ENCODE results near the gene SAFB.

DNA sequence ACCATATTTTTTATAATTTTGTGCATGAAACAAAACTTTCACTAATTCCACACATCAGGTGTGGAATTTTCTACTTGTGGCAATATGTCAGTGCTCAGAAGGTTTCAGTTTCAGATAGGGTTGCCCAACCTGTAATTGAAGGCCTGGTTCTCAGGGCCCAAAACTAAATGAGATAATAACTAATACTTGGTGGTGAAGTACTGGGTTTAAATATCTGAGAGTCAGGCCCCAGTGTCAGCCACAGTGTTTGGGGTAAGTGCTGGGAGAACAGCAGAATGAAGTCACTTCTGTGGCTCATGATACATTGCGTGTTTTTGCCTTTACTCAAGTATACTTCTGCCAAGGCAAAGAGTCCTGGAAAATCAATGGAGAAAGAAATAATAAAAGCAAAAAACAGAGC is 5.6 kb downstream of the SAFB start:
- TF ChIP-seq TCF4 (CRISPR knock-in tag; IDR thresholded peaks at IDR 0.05; ENCODE audit: borderline replicate concordance) (no peak), ZC3H10 (CRISPR knock-in tag; IDR thresholded peaks at IDR 0.05) (no peak), ZNF8 (CRISPR knock-in tag; IDR thresholded peaks at IDR 0.05) (no peak), OSR1 (CRISPR knock-in tag; IDR thresholded peaks at IDR 0.05) (no peak), ZFP3 (CRISPR knock-in tag; IDR thresholded peaks at IDR 0.05) (no peak), TOX (CRISPR knock-in tag; IDR thresholded peaks at IDR 0.05; ENCODE audit: borderline replicate concordance) (no peak), RARB (CRISPR knock-in tag; IDR thresholded peaks at IDR 0.05) (no peak)
- TF ChIP-seq, protein P1, sequence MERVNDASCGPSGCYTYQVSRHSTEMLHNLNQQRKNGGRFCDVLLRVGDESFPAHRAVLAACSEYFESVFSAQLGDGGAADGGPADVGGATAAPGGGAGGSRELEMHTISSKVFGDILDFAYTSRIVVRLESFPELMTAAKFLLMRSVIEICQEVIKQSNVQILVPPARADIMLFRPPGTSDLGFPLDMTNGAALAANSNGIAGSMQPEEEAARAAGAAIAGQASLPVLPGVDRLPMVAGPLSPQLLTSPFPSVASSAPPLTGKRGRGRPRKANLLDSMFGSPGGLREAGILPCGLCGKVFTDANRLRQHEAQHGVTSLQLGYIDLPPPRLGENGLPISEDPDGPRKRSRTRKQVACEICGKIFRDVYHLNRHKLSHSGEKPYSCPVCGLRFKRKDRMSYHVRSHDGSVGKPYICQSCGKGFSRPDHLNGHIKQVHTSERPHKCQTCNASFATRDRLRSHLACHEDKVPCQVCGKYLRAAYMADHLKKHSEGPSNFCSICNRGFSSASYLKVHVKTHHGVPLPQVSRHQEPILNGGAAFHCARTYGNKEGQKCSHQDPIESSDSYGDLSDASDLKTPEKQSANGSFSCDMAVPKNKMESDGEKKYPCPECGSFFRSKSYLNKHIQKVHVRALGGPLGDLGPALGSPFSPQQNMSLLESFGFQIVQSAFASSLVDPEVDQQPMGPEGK (CRISPR knock-in tag; IDR thresholded peaks at IDR 0.05; ENCODE audit: borderline replicate concordance), result no peak
- TF ChIP-seq, protein P2, sequence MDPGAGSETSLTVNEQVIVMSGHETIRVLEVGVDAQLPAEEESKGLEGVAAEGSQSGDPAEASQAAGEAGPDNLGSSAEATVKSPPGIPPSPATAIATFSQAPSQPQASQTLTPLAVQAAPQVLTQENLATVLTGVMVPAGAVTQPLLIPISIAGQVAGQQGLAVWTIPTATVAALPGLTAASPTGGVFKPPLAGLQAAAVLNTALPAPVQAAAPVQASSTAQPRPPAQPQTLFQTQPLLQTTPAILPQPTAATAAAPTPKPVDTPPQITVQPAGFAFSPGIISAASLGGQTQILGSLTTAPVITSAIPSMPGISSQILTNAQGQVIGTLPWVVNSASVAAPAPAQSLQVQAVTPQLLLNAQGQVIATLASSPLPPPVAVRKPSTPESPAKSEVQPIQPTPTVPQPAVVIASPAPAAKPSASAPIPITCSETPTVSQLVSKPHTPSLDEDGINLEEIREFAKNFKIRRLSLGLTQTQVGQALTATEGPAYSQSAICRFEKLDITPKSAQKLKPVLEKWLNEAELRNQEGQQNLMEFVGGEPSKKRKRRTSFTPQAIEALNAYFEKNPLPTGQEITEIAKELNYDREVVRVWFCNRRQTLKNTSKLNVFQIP (CRISPR knock-in tag; IDR thresholded peaks at IDR 0.05; ENCODE audit: borderline replicate concordance, low read depth), result no peak
- TF ChIP-seq, protein P3, sequence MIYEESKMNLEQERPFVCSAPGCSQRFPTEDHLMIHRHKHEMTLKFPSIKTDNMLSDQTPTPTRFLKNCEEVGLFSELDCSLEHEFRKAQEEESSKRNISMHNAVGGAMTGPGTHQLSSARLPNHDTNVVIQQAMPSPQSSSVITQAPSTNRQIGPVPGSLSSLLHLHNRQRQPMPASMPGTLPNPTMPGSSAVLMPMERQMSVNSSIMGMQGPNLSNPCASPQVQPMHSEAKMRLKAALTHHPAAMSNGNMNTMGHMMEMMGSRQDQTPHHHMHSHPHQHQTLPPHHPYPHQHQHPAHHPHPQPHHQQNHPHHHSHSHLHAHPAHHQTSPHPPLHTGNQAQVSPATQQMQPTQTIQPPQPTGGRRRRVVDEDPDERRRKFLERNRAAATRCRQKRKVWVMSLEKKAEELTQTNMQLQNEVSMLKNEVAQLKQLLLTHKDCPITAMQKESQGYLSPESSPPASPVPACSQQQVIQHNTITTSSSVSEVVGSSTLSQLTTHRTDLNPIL (CRISPR knock-in tag; IDR thresholded peaks at IDR 0.05; ENCODE audit: low read depth), result no peak
